Endometrial microvascular endothelial cells (primary cell): ENCODE results near the gene DMXL2. TPM values are rescaled to one million over a fixed set of nuclear protein-coding genes. Genes with fewer than 3 reads are reported as not detected.

Source experiments
- in situ Hi-C: cut with HindIII; loops from 2 replicates; pipeline ENCODE4 v1.10.0; 2017; ENCODE audit warnings: low sequenced_read_pairs, low pct_unique_long_range_greater_than_20kb; ENCODE audit errors: inconsistent ontology term
- total RNA-seq: library from RNA; depleted of rRNA; stranded (reverse); fragments of >200 nt; gene quantifications from one replicate; pipeline ENCODE4 v1.2.3, GENCODE V29; 2015; ENCODE audit errors: inconsistent ontology term

DMXL2 gene
- total RNA-seq, 1 donor from 2014 or later, result 20.2 TPM

- in situ Hi-C loops, result no loop called here
Measured at GRCh38 chr15:51516291-51516690, 106.3 kb downstream of the DMXL2 start.

GRCh38 chr15:51505251-51505650, 117.3 kb downstream of the DMXL2 start:
- in situ Hi-C loops, result no loop called here

GRCh38 chr15:51503003-51503402, 119.6 kb downstream of the DMXL2 start:
- in situ Hi-C loops, result no loop called here

GRCh38 chr15:51499379-51499976, 123.1 kb downstream of the DMXL2 start:
- in situ Hi-C loops, result no loop called here

GRCh38 chr15:51497806-51498205, 124.8 kb downstream of the DMXL2 start:
- in situ Hi-C loops, result no loop called here

- in situ Hi-C loops, result no loop called here
Measured at GRCh38 chr15:51496246-51496645, 126.3 kb downstream of the DMXL2 start.

- in situ Hi-C loops, result no loop called here
Measured at GRCh38 chr15:51494411-51495314, 127.9 kb downstream of the DMXL2 start.

- in situ Hi-C loops, result no loop called here
Measured at GRCh38 chr15:51493892-51494291, 128.7 kb downstream of the DMXL2 start.

GRCh38 chr15:51492528-51492927, 130.0 kb downstream of the DMXL2 start:
- in situ Hi-C loops, result no loop called here

- in situ Hi-C loops, result no loop called here
Measured at GRCh38 chr15:51491941-51492340, 130.6 kb downstream of the DMXL2 start.

GRCh38 chr15:51484781-51485180, 137.8 kb downstream of the DMXL2 start:
- in situ Hi-C loops, result no loop called here

- in situ Hi-C loops, result no loop called here
Measured at GRCh38 chr15:51483985-51484384, 138.6 kb downstream of the DMXL2 start.

- in situ Hi-C loops, result no loop called here
Measured at GRCh38 chr15:51483520-51483919, 139.1 kb downstream of the DMXL2 start.

GRCh38 chr15:51475736-51476135, 146.8 kb downstream of the DMXL2 start:
- in situ Hi-C loops, result no loop called here

- in situ Hi-C loops, result no loop called here
Measured at GRCh38 chr15:51470512-51470911, 152.1 kb downstream of the DMXL2 start.

- in situ Hi-C loops, result no loop called here
Measured at GRCh38 chr15:51460796-51461195, 161.8 kb downstream of the DMXL2 start.

- in situ Hi-C loops, result no loop called here
Measured at GRCh38 chr15:51450001-51450400, 172.6 kb downstream of the DMXL2 start.

- in situ Hi-C loops, result no loop called here
Measured at GRCh38 chr15:51448622-51449399, 173.8 kb downstream of the DMXL2 start.

- in situ Hi-C loops, result no loop called here
Measured at GRCh38 chr15:51447855-51448621, 174.5 kb downstream of the DMXL2 start.
